ENCODE measurements around the gene FNBP1.
A peak's percentile ranks its signal among the peaks of the same experiment; 100 is the strongest.

The FNBP1 gene

GRCh38 chr9:130054820-130055219, 11.8 kb upstream of the FNBP1 start:
- TF ChIP-seq CTCF (conservative IDR thresholded peaks at IDR 0.05; ENCODE audit: low read depth, low read length): no peak
- H3K4me3 ChIP-seq (ENCODE audit: low read length): peak overlapping the region; percentile 91
- DNase-seq (ENCODE audit: low read depth): no peak

GRCh38 chr9:130054325-130054786, 11.4 kb upstream of the FNBP1 start:
- H3K4me3 ChIP-seq (ENCODE audit: low read length): peak overlapping the region; percentile 91
- DNase-seq (ENCODE audit: low read depth): no peak
- TF ChIP-seq CTCF (conservative IDR thresholded peaks at IDR 0.05; ENCODE audit: low read depth, low read length): no peak

- no peak for DNase-seq (ENCODE audit: low read depth)
- H3K4me3 ChIP-seq (ENCODE audit: low read length): peak within 1 kb of the TSS; percentile 91
- no peak for TF ChIP-seq CTCF (conservative IDR thresholded peaks at IDR 0.05; ENCODE audit: low read depth, low read length)
These were observed 10.7 kb upstream of the FNBP1 start, which contains the start of gene GPR107 for GRCh38 chr9:130053504-130054324. GPR107 (plus strand) TSS chr9:130053906; CDS start chr9:130053933, 27 bp downstream.

- no peak for DNase-seq (ENCODE audit: low read depth)
- peak overlapping the region; percentile 91 for H3K4me3 ChIP-seq (ENCODE audit: low read length)
- TF ChIP-seq CTCF (conservative IDR thresholded peaks at IDR 0.05; ENCODE audit: low read depth, low read length): no peak
These were observed 10.1 kb upstream of the FNBP1 start for GRCh38 chr9:130053109-130053503.

- H3K4me3 ChIP-seq (ENCODE audit: low read length): no peak overlapping the region
- no peak for TF ChIP-seq CTCF (conservative IDR thresholded peaks at IDR 0.05; ENCODE audit: low read depth, low read length)
- no peak for DNase-seq (ENCODE audit: low read depth)
These were observed 8.9 kb upstream of the FNBP1 start for GRCh38 chr9:130051855-130052254.

GRCh38 chr9:130050462-130050861, 7.5 kb upstream of the FNBP1 start:
- no peak for DNase-seq (ENCODE audit: low read depth)
- no peak for TF ChIP-seq CTCF (conservative IDR thresholded peaks at IDR 0.05; ENCODE audit: low read depth, low read length)
- H3K4me3 ChIP-seq (ENCODE audit: low read length): no peak overlapping the region
